GM13977 (cell line): ENCODE data around the gene RASSF1.
"Not testable (repeated sequence)": the region's sequence is repeated elsewhere in the genome, so short reads cannot be mapped to it uniquely, and the experiment has no call there.

ENCODE experiments used
- DNase-seq: peaks from one replicate; pipeline ENCODE4 v3.0.0; 2012; ENCODE audit warnings: low spot score
- in situ Hi-C: fragments of 300-500 bp; cut with MboI; formaldehyde crosslinking; loops from one replicate; pipeline ENCODE4 v1.12.0; 2022; ENCODE audit warnings: low sequenced_read_pairs, low pct_unique_long_range_greater_than_20kb, mixed read lengths, inconsistent platforms; ENCODE audit not compliant: unreplicated experiment
- TF ChIP-seq, protein P1 (sequence below): IDR thresholded peaks from 2 replicates; pipeline ENCODE4 v1.5.1; 2012; ENCODE audit warnings: mild to moderate bottlenecking, control low read depth; ENCODE audit not compliant: insufficient read depth; ENCODE audit errors: extremely low read depth, missing control alignments

The RASSF1 gene

DNA sequence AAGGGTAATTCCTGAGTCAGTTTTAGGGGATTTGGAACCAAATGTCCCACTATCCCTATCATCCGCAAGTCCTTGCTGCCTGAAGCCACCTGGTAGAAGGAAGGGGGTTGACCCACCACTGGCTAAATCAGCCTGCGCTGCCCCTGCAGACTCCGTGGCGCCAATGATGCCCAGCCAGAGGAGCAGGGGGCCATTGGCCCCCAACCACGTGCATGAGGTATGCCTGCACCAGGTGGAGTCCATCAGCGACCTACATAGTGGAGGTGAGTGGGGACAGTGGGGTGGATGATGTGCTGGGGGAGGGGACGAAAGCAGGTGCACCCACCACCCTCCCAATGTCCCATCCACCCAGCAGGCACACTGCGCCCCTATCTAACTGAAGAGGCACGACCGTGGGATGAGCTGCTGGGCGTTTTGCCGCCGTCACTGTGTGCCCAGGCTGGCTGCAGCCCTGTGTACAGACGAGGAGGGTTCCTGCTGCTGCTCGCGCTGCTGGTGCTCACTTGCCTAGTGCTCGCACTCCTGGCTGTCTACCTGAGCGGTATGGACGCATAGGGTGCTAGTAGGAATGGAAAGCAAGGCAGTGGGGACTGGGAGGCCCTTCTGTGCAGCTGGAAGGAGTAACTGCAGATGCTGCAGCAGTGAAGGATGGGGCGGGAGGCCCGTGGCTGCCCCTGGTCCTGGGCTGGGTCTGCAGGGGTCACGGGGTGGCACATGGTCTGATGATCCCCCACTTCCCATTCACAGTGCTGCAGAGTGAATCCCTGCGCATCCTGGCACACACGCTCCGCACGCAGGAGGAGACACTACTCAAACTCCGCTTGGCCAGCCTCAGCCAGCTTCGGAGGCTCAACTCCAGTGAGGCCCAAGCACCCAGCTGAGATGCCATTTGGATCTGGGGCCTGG lies 54.1 kb downstream of the RASSF1 start:
- in situ Hi-C loops, result no loop called here
- no peak for DNase-seq
- TF ChIP-seq, protein P1, sequence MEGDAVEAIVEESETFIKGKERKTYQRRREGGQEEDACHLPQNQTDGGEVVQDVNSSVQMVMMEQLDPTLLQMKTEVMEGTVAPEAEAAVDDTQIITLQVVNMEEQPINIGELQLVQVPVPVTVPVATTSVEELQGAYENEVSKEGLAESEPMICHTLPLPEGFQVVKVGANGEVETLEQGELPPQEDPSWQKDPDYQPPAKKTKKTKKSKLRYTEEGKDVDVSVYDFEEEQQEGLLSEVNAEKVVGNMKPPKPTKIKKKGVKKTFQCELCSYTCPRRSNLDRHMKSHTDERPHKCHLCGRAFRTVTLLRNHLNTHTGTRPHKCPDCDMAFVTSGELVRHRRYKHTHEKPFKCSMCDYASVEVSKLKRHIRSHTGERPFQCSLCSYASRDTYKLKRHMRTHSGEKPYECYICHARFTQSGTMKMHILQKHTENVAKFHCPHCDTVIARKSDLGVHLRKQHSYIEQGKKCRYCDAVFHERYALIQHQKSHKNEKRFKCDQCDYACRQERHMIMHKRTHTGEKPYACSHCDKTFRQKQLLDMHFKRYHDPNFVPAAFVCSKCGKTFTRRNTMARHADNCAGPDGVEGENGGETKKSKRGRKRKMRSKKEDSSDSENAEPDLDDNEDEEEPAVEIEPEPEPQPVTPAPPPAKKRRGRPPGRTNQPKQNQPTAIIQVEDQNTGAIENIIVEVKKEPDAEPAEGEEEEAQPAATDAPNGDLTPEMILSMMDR, result no peak

DNA sequence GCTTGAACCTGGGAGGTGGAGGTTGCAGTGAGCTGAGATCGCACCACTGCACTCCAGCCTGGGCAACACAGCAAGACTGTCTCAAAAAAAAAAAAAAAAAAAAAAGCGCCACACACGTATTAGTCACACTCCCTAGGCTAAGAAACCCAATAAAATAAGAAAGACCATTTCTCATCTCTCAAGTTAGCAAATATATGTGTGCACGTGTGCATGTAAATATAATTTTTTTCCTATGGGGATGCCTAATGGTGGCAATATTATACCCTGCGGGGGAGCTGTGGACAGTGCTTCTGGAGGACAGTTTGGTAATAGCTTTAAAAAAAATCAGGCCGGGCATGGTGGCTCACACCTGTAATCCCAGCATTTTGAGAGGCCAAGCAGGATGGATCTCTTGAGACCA lies 56.5 kb downstream of the RASSF1 start:
- DNase-seq, in situ Hi-C loops: not testable (repeated sequence)
